GM19240 (cell line): ENCODE measurements around the gene PCLAF.
"Not testable (repeated sequence)": the region's sequence is repeated elsewhere in the genome, so short reads cannot be mapped to it uniquely, and the experiment has no call there.

Experiments used
- DNase-seq: peaks from one replicate; pipeline ENCODE4 v3.0.0; 2011; ENCODE audit warnings: low spot score; ENCODE audit not compliant: insufficient read length

The PCLAF gene, protein sequence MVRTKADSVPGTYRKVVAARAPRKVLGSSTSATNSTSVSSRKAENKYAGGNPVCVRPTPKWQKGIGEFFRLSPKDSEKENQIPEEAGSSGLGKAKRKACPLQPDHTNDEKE

DNA sequence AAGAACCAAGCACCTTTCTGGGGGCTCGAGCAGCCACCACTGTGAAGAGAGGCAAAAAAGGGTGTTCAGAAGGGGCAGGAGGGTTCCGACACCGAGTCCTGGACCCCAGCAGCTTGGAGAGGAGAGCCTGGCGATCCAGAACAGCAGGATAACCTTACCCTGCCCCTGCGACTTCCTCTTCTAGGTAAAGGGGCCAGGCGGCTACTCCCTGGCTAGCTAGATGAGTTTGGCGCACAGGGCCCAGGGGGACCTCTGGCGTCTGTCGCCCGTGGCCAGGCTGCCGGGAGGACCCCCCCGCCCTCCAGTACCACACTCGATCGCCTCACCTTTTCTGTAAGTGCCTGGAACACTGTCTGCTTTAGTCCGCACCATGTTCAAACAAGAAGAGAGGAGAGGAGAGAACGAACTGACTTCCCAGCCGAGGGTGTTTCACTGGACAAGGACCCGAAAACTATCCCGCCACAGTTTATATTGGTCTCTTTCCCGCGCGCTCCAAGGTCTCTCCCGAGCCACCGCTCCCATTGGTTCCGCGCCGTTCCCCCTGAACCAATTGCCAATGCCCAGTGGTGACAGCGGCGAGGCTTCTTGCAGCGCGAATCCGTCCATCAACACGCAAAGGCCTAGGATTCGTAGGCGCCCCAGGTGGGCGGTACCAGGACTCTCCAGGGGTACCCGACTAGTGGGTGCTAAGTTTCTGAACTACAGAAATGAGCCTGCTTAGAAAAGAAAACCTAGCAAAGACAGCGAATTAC, at the start of gene PCLAF:
Gene PCLAF (minus strand): TSS at position 442 of the 752 bp plus-strand sequence. CDS start 70 bp downstream, at position 372.
- DNase-seq, result peak; percentile 88

DNA sequence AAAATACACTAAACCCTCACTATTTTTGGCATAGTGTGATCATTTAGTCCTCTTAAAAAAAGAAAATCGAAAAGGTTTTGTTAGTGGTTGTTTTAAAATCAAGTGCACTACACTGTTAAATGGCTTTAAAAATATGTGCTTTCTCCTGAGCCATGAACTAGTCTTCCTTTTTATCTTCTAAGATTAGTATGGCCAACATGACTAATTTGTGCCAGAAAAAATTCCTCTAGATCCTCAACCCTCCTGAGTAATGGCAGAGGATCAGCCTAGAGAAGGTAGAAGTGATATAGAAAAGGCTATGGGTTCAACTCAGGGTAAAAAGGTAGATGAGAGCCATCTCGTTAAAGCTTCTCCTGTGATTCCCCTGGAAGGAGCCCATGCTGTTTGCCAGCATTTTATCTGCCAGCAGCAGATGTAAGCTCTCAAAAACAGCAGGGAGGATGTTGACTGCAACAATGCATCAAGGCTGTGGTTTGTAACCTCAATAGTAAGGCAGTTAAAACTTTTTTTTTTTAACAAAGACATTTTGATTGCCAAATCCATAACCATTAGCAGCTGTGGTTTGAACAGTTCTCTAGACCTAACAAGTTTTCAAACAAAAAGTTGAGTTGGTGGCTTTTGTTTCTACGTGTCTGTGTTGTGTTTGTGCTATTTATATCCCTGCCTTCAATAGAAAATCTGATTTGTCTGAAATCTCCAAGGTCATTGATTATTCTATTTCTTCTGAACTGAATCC, 48.9 kb upstream of the PCLAF start:
- peak; percentile 8 for DNase-seq

DNA sequence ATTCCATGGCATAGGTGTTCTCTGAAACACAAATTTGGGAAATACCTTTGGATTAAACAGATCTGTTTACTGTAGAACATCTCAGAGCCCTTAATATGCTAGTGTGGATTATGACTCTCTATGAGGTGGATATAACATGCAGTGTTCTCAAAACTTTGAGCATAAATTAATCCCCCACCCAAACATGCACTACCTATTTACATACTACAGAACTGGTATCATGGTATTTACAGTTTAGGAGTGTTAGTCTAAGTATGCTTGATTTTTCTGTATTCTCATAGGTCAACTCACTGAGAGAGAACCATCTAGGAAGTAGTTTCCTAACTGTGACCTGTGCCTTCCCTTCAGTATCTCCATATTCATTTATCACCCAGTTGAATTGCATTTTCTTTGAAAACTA, 48.2 kb upstream of the PCLAF start:
- DNase-seq, result no peak

DNA sequence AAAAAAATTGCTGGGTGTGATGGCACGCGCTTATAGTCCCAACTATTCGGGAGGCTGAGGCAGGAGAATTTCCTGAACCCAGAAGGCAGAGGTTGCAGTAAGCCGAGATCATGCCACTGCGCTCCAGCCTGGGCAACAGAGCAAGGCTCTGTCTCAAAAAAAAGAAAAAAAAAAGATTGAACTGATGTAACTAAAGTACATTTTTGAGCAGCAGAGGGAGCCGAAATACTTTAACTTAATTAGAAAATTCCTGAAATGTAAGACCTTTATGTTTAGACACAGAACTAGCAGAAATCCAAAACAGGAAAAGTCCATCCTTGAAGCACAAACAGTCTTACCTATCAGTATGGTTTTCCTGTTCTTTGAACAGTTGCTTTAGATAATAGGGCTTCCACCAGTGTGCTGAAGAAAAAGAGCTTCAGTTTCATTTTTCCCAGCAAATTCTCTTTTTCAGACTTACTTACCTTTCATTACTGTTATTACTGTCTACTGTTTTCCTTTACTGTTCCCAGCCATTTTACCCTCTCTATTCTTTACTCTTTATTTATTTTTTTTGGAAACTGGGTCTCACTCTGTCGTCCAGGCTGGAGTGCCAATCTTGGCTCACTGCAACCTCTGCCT, 45.7 kb upstream of the PCLAF start:
- DNase-seq, result no peak

DNA sequence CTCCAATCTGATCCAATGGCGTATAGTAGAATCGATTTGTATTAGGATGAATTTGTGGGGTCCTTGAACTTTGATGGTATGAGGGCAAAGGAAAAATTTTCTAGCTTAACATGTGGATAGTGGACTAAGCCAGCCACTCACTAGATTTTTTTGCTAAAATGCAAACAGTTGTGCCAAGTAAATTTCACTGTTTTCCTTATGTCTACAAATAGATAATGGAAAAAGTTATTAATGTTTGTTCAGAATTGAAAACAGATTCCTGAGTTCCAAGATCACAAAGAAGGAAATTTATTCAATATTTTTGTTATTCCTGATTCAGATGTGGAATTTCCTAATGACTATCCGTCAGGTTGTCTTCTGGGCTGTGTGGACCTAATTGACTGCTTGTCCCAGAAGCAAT, 44.0 kb upstream of the PCLAF start:
- DNase-seq, result no peak

DNA sequence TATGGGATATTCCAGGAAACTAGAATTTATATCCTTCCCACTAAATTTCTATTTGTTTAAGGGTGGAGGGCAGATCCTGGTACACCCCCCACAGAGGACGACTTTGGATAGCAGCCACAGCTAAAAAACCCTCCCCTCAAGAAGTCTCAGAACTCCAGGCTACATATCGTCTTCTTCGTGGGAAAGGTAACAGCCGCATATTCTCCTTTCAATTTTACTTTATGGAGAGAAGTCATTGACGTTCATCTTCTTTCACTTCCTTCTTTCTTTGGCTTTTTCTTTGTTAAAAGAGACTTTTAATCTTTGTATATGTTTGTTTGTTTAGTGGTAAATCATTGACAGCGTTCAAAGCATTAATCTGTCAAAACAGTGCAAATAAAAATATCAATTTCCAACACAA, 42.7 kb upstream of the PCLAF start:
- no peak for DNase-seq

DNA sequence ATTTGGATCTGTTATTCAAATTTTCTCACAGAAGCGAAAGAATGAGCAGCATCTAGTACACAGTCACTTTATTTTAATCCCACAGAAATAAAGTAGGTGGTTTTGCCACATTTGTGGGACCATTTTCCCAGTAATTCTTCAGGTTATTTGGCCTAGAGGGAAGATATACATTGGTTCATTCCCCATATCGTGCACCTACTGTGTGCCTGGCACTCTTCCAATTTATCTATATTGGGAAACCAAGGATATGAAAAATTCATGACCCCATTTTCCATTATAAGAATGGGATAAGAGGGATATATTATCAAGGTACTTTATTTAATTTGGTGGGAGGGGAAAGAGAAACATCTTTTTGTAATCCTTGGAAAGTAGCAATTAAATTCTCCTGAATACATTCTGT, 41.5 kb upstream of the PCLAF start:
- no peak for DNase-seq

DNA sequence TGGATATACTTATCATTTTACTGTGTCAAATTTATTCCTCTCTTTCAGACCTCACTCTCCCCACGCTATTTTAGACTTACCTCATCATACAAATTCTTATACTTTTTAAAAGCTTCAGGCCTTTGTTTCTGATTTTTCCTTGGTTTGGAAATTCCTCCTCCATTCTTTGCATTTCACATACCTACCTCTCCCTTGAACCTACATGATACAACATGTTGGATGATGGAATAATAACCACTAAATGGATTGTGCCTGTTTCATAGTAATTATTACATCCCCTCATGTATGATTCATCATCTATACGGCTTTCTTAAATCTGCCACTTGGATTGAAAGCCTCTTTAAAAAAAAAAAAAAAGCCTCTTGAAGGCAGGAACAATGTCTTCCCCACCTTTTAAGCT, 31.0 kb upstream of the PCLAF start:
- DNase-seq, result no peak

DNA sequence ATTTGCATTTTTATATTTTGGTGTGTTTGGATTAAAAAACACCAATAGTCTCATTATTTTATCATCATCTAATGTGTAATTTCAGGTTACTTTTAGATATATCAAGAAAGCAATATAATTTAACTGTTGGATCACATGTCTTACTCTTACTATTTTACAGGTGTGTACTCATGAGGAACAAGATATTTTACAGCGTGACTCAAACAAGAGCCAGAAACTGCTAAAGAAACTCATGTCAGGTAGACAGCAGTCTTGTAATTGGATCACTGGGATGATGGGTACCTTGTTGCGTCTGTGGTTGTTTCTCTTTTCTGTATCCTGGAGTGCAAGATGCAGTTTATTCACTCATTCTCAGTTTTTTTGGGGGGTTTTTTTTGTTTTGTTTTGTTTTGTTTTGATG, 19.3 kb upstream of the PCLAF start:
- no peak for DNase-seq

DNA sequence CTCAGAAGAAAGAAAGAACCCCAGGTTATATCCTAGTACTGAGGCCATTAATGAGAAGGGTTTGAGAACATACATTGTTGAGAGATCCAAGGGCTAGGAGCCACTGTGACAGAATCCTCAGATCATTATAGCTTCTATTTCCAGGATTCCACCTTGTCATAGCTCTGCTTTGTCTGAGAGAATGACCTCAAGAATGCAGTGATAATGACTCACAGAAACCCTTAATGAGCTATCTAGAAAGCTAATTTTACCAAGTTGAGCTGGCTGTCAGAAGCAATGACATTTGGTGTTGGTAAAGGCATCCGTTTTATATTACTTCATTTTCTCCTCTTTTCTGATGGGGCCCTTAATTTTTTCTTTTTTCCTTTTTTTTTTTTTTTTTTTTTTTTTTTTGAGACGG, 17.3 kb upstream of the PCLAF start:
- DNase-seq, result no peak

DNA sequence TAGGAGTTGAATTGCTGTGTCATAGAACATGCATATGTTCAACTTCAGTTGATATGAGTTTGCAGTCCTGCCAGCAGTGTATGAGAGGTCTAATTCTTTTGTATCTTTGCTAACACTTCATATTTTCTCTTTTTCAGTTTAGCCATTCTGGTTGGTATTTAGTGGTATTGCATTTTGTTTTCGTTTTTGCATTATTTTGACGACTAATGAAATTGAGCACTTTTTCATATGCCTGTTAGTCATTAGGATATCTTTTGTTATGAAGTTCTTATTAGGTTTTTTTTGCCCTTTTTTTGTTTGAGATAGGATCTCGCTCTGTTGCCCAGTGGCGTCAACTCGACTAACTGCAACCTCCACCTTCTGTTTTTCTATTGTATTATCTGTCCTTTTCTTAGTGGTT, 15.5 kb upstream of the PCLAF start:
- DNase-seq, result no peak

DNA sequence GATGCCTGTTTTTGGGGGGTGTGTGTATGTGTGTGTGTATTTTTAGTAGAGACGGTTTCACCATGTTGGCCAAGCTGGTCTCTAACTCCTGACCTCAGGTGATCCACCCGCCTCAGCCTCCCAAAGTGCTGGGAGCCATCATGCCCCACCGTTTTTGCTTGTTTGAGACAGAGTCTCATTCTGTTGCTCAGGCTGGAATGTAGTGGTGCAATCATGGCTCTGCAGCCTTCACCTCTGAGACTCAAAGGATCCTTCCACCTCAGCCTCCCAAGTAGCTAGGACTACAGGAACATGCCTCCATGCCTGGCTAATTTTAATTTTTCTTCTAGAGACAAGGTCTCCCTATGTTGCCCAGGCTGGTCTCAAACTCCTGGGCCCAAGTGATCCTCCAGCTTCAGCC, 11.2 kb upstream of the PCLAF start:
- not testable (repeated sequence) for DNase-seq

DNA sequence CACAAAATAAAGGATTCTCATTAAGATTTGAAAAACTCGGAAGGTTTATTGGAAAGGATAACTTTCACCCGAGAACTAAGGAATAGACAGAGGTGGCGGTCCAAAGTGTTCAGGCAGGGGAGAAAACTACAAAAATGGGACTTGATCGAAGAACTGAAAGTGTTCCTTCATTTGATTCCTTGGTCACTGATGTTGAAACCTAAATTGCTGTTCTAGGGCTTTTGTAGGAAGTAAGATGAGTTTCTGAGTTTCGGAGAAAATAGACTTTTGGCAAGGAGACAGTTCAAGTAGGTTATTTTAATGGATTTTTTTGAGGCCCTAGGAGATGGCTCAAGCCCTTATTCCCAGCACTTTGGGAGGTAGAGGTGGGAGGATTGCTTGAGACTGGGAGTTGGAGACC, 7.8 kb upstream of the PCLAF start:
- DNase-seq, result no peak

DNA sequence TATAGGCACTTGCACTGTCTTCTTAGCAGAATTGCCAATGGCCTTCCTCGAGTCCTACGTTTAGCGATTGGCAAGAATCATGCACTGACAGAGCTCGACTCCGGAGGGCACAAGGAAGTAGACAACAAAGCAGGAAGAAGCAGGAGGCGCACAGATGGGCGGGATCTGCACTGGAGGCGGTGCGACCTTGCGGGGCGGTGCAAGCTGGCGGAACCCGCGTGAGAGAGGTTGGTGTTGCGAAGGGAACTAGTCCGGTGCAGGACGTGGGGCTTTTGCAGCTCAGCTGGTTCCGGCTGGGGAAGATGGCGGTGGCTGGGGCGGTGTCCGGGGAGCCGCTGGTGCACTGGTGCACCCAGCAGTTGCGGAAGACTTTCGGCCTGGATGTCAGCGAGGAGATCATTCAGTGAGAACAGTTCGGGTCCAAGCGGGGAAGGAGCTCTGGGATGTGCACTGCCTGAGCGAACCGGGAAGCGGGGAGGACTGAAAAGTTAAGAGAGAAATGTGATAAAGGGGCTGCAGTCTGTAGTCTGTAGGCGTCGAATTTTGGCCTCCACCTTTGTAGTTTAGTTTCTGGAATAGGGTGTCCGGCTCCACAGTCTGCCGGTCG, 6.4 kb upstream of the PCLAF start, which contains the start of gene TRIP4:
Gene TRIP4 (plus strand): TSS at position 275 of the 607 bp plus-strand sequence. CDS start 28 bp downstream, at position 303.
- peak; percentile 77 for DNase-seq

DNA sequence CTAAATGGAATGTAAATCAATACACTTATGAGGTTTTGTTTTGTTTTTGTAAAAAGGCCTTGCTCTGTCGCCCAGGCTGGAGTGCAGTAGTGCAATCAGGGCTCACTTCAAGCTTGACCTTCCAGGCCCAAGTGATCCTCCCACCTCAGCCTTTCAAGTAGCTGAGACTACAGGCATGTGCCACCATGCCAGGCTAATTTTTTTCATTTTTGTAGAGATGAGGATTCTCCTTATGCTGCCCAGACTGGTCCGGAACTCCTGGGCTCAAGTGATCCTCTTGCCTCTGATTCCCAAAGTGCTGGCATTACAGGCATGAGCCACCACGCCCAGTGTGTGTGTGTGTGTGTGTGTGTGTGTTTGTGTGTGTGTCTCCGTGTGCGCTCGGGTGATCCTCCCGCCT, 5.0 kb upstream of the PCLAF start:
- DNase-seq, result no peak

DNA sequence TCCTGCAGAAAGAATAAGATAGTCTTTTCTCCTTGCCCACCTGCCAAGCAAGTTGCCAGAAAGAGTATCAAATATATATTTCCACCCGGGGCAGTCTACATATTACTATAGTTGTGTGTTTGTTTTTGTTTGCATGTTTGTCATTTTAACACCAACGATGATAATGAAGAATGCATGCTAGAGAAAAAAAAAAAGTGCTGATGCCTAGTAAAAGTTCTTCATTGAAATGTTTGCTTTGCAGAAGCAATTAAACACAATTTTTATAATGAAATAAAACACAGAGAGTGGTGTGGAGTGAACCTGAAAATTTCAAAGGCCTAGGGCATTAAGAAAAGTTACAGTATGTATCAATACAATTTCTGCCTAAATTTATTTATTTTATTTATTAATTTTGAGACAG, 2.5 kb upstream of the PCLAF start:
- no peak for DNase-seq

DNA sequence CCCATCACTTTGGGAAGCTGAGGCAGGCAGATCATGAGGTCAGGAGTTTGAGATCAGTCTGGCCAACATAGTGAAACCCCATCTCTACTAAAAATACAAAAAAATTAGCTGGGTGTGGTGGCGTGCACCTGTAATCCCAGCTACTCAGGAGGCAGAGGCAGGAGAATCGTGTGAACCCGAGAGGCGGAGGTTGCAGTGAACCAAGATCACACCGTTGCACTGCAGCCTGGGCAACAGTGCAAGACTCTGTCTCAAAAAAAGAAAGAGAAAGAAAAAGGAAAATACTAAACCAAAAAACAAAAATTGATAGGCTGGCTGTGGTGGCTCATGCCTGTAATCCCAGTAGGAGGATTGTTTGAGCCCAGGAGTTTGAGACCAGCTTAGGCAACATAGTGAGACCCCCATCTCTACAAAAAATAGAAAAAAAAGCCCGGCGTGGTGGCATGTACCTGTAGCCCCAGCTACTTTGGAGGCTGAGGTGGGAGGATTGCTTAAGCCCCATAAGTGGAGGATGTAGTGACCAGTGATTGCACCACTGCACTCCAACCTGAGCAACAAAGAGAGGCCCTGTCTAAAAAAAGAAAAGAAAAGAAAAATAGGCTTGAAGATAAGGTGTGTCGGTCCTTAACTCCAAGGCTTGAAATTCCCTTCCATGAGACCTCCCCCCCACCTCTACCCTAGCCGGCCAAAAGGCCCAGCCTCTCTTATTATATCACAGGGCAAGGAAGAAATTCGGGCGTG, 941 bp downstream of the PCLAF start:
- not testable (repeated sequence) for DNase-seq

DNA sequence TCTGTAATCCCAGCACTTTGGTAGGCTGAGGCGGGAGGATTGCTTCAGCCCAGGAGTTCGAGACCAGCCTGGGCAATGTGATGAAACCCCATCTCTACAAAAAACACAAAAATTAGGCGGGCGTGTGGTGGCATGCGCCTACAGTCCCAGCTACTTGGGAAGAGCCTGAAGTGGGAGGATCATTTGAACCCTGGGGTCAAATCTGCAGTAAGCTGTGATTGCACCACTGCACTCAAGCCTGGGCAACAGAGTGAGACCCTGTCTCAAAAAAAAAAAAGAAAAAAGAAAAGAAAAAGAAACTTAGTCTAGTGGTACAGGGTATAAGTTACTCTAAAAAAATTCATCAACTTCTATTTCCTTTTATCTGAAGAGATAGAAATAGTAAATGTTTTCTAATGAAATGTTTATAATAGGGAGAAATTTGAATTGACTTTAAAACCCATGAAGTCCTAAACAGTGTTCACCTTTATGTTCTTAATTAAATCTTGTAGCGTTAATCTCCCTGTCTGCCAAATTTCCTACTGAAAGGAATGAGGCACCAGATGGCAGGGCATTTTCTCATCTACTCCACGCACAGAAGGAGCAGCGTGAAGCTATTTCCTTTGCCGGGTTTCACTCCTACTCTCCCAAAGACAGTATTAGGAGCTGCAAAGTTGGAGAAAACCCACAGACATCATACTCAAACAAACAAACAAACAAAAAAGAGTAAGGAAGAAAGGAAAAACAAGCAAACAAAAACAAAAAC, 1.9 kb downstream of the PCLAF start:
- no peak for DNase-seq

DNA sequence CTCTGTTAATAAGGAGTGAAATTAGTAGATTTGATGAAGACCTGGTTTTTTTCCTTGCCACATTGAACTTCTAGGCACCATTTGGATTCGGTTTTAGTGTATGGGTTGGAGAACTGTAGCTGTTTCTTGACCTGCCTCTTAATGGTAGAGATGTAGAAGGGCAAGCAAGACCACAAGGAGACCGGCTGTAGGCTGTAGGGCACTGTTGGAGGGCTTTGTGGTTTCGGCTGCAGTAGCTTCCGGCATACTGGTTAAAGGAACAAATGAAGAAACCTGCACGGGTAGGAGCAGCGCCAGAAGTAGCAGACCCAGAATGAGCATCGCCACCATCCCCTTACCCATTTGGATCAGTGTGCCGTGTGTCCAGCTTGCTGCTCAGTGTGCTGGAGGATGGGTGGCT, 7.9 kb downstream of the PCLAF start:
- DNase-seq, result no peak

DNA sequence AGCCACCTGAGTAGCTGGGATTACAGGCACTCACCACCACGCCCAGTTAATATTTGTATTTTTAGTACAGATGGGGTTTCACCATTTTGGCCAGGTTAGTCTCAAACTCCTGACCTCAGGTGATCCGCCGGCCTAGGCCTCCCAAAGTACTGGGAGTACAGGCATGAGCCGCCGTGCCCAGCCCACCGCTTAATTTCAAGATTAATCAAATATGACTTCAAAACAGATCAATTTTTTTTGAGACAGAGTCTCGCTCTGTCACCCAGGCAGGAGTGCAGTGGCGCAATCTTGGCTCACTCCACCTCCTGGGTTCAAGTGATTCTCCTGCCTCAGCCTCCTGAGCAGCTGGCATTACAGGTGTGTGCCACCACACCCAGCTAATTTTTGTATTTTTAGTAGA, 9.9 kb downstream of the PCLAF start:
- DNase-seq, result not testable (repeated sequence)
